WTC11 (cell line): ENCODE results near the gene HSPG2. TPM values are rescaled to one million over a fixed set of nuclear protein-coding genes. Genes with fewer than 3 reads are reported as not detected.

Experiments
- ATAC-seq: fragments of 200-7000 bp; cut with Tn5 transposase; 2 replicates; pipeline ENCODE4 v1.10.0; 2021; ENCODE audit warnings: mild to moderate bottlenecking, moderate library complexity
- CTCF ChIA-PET: fragments of 300-600 bp; sonication (Branson Sonifier 250); formaldehyde crosslinking; loops from one replicate; lab custom pipeline; 2021; ENCODE audit warnings: antibody characterized with exemption; lab: Charles Lee
- POLR2A ChIA-PET: fragments of 350-600 bp; sonication (Branson Sonifier 250); formaldehyde crosslinking; loops from one replicate; lab custom pipeline; 2021; ENCODE audit warnings: antibody characterized with exemption; lab: Charles Lee
- DNase-seq: peaks from one replicate; pipeline ENCODE4 v3.0.0; 2021; ENCODE audit warnings: low spot score
- H3K27ac Mint-ChIP-seq: 2 replicates; pipeline ENCODE4 v1.8.0; 2021; ENCODE audit warnings: mixed read lengths
- H3K27me3 Mint-ChIP-seq: 2 replicates; pipeline ENCODE4 v1.8.0; 2021; ENCODE audit warnings: low read depth, mild to moderate bottlenecking, moderate library complexity, mixed read lengths
- H3K36me3 Mint-ChIP-seq: 2 replicates; pipeline ENCODE4 v1.8.0; 2021; ENCODE audit warnings: mixed read lengths
- H3K4me1 Mint-ChIP-seq: 2 replicates; pipeline ENCODE4 v1.8.0; 2022; ENCODE audit warnings: mixed read lengths
- H3K4me3 Mint-ChIP-seq: 2 replicates; pipeline ENCODE4 v1.8.0; 2021; ENCODE audit warnings: mild to moderate bottlenecking, moderate library complexity, mixed read lengths
- H3K9me3 Mint-ChIP-seq: 2 replicates; pipeline ENCODE4 v1.8.0; 2021; ENCODE audit warnings: mixed read lengths
- CREM ChIP-seq: sonication (generic); formaldehyde crosslinking; IDR thresholded peaks from 2 replicates; pipeline ENCODE4 v1.8.1; 2022; ENCODE audit warnings: mild to moderate bottlenecking, missing genetic modification reagents, moderate library complexity
- EMX1 ChIP-seq: fragments of 250-450 bp; sonication (Bioruptor Pico); IDR thresholded peaks from 2 replicates; pipeline ENCODE4 v1.8.0; 2021; ENCODE audit warnings: mild to moderate bottlenecking
- ERG ChIP-seq: fragments of 250-450 bp; sonication (Bioruptor Pico); IDR thresholded peaks from 2 replicates; pipeline ENCODE4 v1.8.0; 2021; ENCODE audit warnings: mild to moderate bottlenecking
- ETV6 ChIP-seq: sonication (generic); formaldehyde crosslinking; IDR thresholded peaks from 2 replicates; pipeline ENCODE4 v1.8.1; 2022; ENCODE audit warnings: mild to moderate bottlenecking, missing genetic modification reagents
- FOXP1 ChIP-seq: sonication (generic); formaldehyde crosslinking; IDR thresholded peaks from 2 replicates; pipeline ENCODE4 v1.8.0; 2022; ENCODE audit warnings: missing genetic modification reagents, mild to moderate bottlenecking, moderate library complexity, borderline replicate concordance
- IRF2 ChIP-seq: sonication (generic); formaldehyde crosslinking; IDR thresholded peaks from 2 replicates; pipeline ENCODE4 v1.8.0; 2022; ENCODE audit warnings: low read depth, missing genetic modification reagents, borderline replicate concordance
- JUN ChIP-seq: sonication (generic); formaldehyde crosslinking; IDR thresholded peaks from 2 replicates; pipeline ENCODE4 v1.8.0; 2023; ENCODE audit warnings: mild to moderate bottlenecking, missing genetic modification reagents
- NR2C2 ChIP-seq: sonication (generic); formaldehyde crosslinking; IDR thresholded peaks from 2 replicates; pipeline ENCODE4 v1.8.0; 2022; ENCODE audit warnings: mild to moderate bottlenecking, missing genetic modification reagents
- PRRX2 ChIP-seq: fragments of 250-450 bp; sonication (Bioruptor Pico); IDR thresholded peaks from 2 replicates; pipeline ENCODE4 v1.8.0; 2021; ENCODE audit warnings: mild to moderate bottlenecking
- RELA ChIP-seq: sonication (generic); formaldehyde crosslinking; IDR thresholded peaks from 2 replicates; pipeline ENCODE4 v1.8.1; 2022; ENCODE audit warnings: missing genetic modification reagents, mild to moderate bottlenecking, borderline replicate concordance
- SMAD4 ChIP-seq: sonication (generic); formaldehyde crosslinking; IDR thresholded peaks from 2 replicates; pipeline ENCODE4 v1.8.0; 2022; ENCODE audit warnings: mild to moderate bottlenecking, missing genetic modification reagents
- SP1 ChIP-seq: sonication (generic); formaldehyde crosslinking; conservative IDR thresholded peaks from 2 replicates; pipeline ENCODE4 v1.8.1; 2022; ENCODE audit warnings: missing genetic modification reagents
- TCF7 ChIP-seq: sonication (generic); formaldehyde crosslinking; IDR thresholded peaks from 2 replicates; pipeline ENCODE4 v1.8.0; 2022; ENCODE audit warnings: mild to moderate bottlenecking, low read depth, missing genetic modification reagents, moderate library complexity
- TEAD4 ChIP-seq: sonication (generic); formaldehyde crosslinking; IDR thresholded peaks from 2 replicates; pipeline ENCODE4 v1.8.0; 2022; ENCODE audit warnings: mild to moderate bottlenecking, missing genetic modification reagents
- ZNF281 ChIP-seq: sonication (generic); formaldehyde crosslinking; IDR thresholded peaks from 2 replicates; pipeline ENCODE4 v1.8.0; 2023; ENCODE audit warnings: mild to moderate bottlenecking, missing genetic modification reagents
- total RNA-seq: library from RNA; stranded (reverse); gene quantifications from 3 replicates; pipeline ENCODE4 v1.2.3, GENCODE V29; 2021
- TF ChIP-seq, protein P1 (sequence below): sonication (generic); formaldehyde crosslinking; IDR thresholded peaks from 2 replicates; pipeline ENCODE4 v1.8.0; 2022; ENCODE audit warnings: mild to moderate bottlenecking, missing genetic modification reagents
- TF ChIP-seq, protein P2 (sequence below): sonication (generic); formaldehyde crosslinking; IDR thresholded peaks from 2 replicates; pipeline ENCODE4 v1.8.1; 2022; ENCODE audit warnings: mild to moderate bottlenecking, moderate library complexity, missing genetic modification reagents
- TF ChIP-seq, protein P3 (sequence below): sonication (generic); formaldehyde crosslinking; IDR thresholded peaks from 2 replicates; pipeline ENCODE4 v1.8.1; 2022; ENCODE audit warnings: low read depth, missing genetic modification reagents, borderline replicate concordance

The HSPG2 gene
- total RNA-seq, 1 experiment from 2014 or later, result 120 TPM

GRCh38 chr1:21818656-21819055 lies 118.5 kb downstream of the HSPG2 start:
- CTCF ChIA-PET, result no interaction called here
- H3K27ac Mint-ChIP-seq, result no peak overlapping the region; the same call in 1 of the 2 replicates
- peak; percentile 68 for DNase-seq

GRCh38 chr1:21816602-21817302 lies 120.4 kb downstream of the HSPG2 start:
- Mint-ChIP-seq H3K36me3 (no peaks in the 10 kb centered on the region), H3K4me1 (peaks cover 8% of the 10 kb centered on the region), H3K9me3 (no peaks in the 10 kb centered on the region), H3K27ac (no peak overlapping the region), H3K4me3 (no peak overlapping the region), H3K27me3 (peaks cover 17% of the 10 kb centered on the region)
- ChIA-PET CTCF (no interaction called here), POLR2A (interaction anchor here (0.6 kb wide), 1 partner anchor 21 kb away, joined by 5 read pairs; no protein-coding TSS in a partner anchor)
- TF ChIP-seq ETV6 (no peak), TEAD4 (no peak), TCF7 (CRISPR knock-in tag) (no peak)
- ATAC-seq, result no peak
- no peak for DNase-seq

More at GRCh38 chr1:21818656-21819055, 118.5 kb downstream of the HSPG2 start:
- H3K4me1 Mint-ChIP-seq, result peaks cover 8% of the 10 kb centered on the region
- H3K27me3 Mint-ChIP-seq, result peaks cover 6% of the 10 kb centered on the region; the same call in 1 of the 2 replicates
- no peaks in the 10 kb centered on the region for H3K9me3 Mint-ChIP-seq
- peak; percentile 23 for ATAC-seq
- no peak overlapping the region for H3K4me3 Mint-ChIP-seq
- H3K36me3 Mint-ChIP-seq, result no peaks in the 10 kb centered on the region
- POLR2A ChIA-PET, result no interaction called here
- 0 out of 2 replicates have a peak, but pooled peaks have one; percentile 14 for TF ChIP-seq SP1 (CRISPR knock-in tag)
- TF ChIP-seq IRF2 (CRISPR knock-in tag), result no peak
- TF ChIP-seq ZNF281, result no peak

- no peak overlapping the region for H3K4me3 Mint-ChIP-seq
- ChIA-PET CTCF (no interaction called here), POLR2A (no interaction called here)
- H3K36me3 Mint-ChIP-seq, result no peaks in the 10 kb centered on the region
- H3K27ac Mint-ChIP-seq, result no peak overlapping the region
- ATAC-seq (no peak), DNase-seq (no peak)
- H3K4me1 Mint-ChIP-seq, result peaks cover 8% of the 10 kb centered on the region
- H3K27me3 Mint-ChIP-seq, result peaks cover 17% of the 10 kb centered on the region
- H3K9me3 Mint-ChIP-seq, result no peaks in the 10 kb centered on the region
- TF ChIP-seq, protein P1, sequence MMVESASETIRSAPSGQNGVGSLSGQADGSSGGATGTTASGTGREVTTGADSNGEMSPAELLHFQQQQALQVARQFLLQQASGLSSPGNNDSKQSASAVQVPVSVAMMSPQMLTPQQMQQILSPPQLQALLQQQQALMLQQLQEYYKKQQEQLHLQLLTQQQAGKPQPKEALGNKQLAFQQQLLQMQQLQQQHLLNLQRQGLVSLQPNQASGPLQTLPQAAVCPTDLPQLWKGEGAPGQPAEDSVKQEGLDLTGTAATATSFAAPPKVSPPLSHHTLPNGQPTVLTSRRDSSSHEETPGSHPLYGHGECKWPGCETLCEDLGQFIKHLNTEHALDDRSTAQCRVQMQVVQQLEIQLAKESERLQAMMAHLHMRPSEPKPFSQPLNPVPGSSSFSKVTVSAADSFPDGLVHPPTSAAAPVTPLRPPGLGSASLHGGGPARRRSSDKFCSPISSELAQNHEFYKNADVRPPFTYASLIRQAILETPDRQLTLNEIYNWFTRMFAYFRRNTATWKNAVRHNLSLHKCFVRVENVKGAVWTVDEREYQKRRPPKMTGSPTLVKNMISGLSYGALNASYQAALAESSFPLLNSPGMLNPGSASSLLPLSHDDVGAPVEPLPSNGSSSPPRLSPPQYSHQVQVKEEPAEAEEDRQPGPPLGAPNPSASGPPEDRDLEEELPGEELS (CRISPR knock-in tag), result no peak
- TF ChIP-seq CREM (CRISPR knock-in tag), result no peak
- no peak for TF ChIP-seq PRRX2 (CRISPR knock-in tag)
- no peak for TF ChIP-seq JUN
- TF ChIP-seq SMAD4 (CRISPR knock-in tag), result no peak
- TF ChIP-seq, protein P2, sequence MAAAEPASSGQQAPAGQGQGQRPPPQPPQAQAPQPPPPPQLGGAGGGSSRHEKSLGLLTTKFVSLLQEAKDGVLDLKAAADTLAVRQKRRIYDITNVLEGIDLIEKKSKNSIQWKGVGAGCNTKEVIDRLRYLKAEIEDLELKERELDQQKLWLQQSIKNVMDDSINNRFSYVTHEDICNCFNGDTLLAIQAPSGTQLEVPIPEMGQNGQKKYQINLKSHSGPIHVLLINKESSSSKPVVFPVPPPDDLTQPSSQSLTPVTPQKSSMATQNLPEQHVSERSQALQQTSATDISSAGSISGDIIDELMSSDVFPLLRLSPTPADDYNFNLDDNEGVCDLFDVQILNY (CRISPR knock-in tag), result no peak
- TF ChIP-seq, protein P3, sequence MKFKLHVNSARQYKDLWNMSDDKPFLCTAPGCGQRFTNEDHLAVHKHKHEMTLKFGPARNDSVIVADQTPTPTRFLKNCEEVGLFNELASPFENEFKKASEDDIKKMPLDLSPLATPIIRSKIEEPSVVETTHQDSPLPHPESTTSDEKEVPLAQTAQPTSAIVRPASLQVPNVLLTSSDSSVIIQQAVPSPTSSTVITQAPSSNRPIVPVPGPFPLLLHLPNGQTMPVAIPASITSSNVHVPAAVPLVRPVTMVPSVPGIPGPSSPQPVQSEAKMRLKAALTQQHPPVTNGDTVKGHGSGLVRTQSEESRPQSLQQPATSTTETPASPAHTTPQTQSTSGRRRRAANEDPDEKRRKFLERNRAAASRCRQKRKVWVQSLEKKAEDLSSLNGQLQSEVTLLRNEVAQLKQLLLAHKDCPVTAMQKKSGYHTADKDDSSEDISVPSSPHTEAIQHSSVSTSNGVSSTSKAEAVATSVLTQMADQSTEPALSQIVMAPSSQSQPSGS (CRISPR knock-in tag), result no peak
- no peak for TF ChIP-seq ZNF281
- TF ChIP-seq EMX1, result no peak
- TF ChIP-seq FOXP1 (CRISPR knock-in tag), result no peak
- TF ChIP-seq SP1 (CRISPR knock-in tag), result no peak
- no peak for TF ChIP-seq RELA (CRISPR knock-in tag)
- TF ChIP-seq NR2C2 (CRISPR knock-in tag), result no peak
- TF ChIP-seq ERG, result no peak
Observed at GRCh38 chr1:21815724-21816321, 121.3 kb downstream of the HSPG2 start.
